GM10266 (cell line): ENCODE measurements around the gene ARHGEF10L.

Source experiments
- DNase-seq: peaks from one replicate; pipeline ENCODE4 v3.0.0; 2012; ENCODE audit errors: extremely low spot score
- TF ChIP-seq, protein P1 (sequence below): IDR thresholded peaks from 2 replicates; pipeline ENCODE4 v1.5.1; 2012; ENCODE audit warnings: mild to moderate bottlenecking, low read depth; ENCODE audit not compliant: control insufficient read depth, insufficient read depth; ENCODE audit errors: missing control alignments

ARHGEF10L gene

DNA sequence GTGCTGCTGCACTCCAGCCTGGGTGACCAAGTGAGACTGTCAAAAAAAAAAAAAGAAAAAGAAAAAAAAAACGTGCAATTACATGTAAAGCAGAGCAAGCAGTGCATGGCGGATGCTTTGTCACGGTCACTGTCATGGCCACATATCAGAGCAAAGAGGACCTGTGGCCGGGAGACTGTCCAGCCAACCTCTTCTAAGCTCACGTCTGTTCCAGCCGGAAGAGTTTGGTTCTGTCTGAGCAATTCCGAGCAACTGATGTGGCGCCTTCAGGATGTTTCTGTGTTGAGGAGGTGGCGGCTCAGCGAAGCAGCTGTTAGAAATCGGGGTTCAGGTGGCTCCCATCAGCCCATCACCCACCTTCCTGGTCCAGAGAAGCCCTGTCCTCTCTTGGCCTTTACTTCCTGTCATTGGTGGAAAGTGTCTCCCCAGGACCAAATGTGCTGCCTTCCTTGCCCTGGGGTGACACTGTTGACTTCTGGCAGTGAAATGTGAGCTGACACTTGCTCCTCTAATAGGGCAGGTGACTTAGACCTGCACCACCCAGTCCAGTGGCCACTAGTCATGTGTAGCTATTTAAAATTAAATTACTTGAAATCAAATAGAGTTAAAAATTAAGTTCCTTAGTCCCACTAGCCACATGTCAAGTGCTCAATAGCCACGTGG lies 59.9 kb downstream of the ARHGEF10L start:
- TF ChIP-seq, protein P1, sequence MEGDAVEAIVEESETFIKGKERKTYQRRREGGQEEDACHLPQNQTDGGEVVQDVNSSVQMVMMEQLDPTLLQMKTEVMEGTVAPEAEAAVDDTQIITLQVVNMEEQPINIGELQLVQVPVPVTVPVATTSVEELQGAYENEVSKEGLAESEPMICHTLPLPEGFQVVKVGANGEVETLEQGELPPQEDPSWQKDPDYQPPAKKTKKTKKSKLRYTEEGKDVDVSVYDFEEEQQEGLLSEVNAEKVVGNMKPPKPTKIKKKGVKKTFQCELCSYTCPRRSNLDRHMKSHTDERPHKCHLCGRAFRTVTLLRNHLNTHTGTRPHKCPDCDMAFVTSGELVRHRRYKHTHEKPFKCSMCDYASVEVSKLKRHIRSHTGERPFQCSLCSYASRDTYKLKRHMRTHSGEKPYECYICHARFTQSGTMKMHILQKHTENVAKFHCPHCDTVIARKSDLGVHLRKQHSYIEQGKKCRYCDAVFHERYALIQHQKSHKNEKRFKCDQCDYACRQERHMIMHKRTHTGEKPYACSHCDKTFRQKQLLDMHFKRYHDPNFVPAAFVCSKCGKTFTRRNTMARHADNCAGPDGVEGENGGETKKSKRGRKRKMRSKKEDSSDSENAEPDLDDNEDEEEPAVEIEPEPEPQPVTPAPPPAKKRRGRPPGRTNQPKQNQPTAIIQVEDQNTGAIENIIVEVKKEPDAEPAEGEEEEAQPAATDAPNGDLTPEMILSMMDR = no peak
- DNase-seq = no peak

DNA sequence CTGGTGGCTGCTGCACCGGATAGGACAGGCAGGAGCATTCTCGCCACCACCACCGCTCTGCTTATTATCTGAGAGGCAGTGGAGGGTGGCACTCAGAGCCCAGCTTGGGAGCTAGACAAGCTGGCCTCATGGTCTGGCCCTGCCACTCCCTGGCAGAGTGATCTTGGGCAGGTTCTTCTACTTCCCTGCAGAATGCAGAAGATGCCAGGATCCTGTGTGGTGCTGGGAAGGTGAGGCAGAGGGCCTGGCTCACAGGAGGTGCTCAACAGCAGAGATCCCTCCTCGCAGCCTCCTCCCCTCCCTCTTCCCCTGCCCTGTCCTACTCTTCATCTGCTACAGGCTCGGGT lies 60.4 kb downstream of the ARHGEF10L start:
- TF ChIP-seq, protein P1 = no peak

DNA sequence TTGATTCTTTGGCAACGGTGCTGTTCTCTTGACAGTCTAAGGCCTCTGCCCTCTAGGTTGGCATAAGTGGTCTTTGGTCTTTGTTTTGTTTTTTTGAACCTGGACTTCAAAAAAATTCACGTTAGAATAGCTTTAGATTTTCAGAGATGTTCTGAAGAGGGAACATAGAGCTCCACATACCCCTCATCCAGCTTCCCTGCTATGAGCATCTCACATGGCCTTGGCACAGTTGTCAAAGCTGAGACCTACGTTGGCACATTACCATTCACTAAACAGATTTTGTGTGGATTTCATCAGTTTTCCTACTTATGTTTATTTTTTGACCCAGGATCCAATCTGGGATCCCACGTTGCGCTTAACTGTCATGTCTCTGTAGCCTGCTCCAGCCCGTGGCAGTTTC lies 60.8 kb downstream of the ARHGEF10L start:
- no peak for DNase-seq
- TF ChIP-seq, protein P1 = no peak

More for the DNA sequence above, 60.4 kb downstream of the ARHGEF10L start:
- DNase-seq = no peak

DNA sequence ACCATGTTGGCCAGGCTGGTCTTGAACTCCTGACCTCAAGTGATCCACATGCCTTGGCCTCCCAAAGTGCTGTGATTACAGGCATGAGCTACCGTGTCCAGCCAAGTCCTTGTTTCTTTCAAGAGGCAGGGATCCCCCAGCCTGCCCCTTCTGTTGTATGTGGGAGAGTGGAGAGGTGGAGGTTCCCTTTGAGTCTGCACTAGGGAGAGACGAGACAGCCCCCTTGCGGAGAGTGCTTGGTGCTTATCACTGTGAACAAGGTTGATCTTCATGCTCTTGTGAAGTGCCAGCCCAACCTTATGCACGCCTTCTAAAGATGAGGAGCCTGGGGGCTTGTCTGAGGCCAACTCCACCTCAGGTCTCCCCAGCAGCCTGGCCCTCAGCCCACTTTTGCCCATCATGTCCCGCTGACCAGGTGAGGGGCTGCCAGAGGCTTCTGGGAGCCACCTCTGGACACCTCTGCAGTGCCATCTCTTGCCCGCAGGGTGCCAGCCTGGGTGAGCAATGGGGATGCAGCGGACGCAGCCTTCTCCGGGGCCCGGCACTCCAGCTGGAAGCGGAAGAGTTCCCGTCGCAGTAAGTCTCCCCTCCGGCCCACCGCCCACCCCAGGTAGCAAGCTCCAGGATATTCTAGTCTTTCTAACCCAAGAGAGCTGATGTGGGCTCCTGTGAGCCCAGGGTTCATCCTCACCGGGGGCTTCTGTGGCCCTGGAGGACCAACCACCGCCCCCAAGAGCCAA lies 62.3 kb downstream of the ARHGEF10L start:
- no peak for DNase-seq
- TF ChIP-seq, protein P1 = no peak

DNA sequence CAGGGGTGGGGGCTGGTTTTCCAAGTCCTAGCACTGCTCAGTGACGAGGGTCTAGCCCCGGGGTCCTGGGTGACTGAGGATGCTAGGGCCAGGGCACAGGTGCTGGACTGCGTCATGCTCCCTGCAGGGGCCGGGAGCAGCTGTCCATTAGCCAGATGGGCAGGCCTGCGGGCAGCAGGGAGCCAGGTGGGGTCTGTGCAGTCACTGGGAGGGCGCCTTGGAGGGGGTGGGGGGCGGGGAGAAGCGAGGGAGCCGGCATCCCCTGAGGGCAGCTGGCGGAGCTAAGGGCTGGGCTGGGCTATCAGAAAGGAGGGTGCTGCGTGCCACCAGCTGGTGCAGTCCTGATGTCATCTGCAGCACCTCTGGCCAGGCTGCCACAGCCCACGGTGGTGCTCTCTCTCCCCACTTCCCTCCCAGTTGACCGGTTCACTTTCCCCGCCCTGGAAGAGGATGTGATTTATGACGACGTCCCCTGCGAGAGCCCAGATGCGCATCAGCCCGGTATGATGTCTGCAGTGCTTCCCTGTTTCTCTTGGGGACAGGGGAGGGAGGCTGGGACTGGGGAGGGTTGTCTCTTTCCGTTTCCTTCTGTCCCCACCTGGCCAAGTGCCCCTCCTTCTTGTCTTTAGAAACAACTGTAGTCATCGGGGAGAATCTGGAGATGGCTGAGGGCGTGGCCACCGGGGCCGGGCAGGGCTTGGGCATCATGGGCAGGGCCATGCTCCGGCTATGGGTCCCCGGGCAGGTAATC lies 63.8 kb downstream of the ARHGEF10L start:
- TF ChIP-seq, protein P1 = no peak
- DNase-seq = no peak

DNA sequence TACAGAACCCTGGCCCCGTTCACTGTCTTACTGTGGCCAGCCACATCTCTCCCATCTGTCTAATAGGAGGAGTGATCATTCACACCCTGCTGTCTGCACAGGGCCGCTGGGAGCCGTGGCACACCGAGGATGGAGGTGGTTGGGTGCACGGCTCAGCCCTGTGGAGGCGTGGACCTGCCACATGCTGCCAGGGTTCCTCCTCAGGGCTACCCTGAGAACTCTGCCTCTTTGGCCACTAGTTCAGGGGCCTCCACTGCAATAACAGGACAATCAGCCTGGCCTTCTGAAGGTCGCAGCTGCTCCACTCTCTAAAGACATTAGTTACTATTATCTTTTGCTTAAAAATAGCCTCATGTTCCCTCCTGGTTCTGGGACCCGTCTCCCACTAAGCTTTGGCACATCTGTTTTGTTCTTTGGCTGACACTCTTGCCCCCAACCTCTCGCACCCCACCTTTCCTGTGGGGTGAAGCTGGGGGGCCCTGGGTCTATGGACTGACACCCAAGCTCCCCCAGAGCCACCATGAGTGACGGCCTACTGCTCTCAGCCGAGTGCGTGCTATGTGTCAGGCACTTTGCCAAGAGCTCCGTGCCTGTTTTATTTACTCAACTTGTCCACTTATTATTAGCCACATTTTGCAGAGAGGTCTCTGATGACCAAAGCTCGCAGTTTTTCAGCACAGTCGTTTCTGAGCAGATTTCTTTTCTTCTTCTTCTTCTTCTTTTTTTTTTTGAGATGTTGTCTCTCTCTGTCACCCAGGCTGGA lies 66.3 kb downstream of the ARHGEF10L start:
- TF ChIP-seq, protein P1 = no peak
- DNase-seq = no peak
